IPS-NIHi7 (cell line): ENCODE data around the gene NOX3.
"Not testable (repeated sequence)": the region's sequence is repeated elsewhere in the genome, so short reads cannot be mapped to it uniquely, and the experiment has no call there.

ENCODE experiments used
- DNase-seq: peaks from one replicate; pipeline ENCODE4 v3.0.0; 2012; ENCODE audit warnings: mixed read lengths; ENCODE audit errors: extremely low spot score

NOX3 gene, protein sequence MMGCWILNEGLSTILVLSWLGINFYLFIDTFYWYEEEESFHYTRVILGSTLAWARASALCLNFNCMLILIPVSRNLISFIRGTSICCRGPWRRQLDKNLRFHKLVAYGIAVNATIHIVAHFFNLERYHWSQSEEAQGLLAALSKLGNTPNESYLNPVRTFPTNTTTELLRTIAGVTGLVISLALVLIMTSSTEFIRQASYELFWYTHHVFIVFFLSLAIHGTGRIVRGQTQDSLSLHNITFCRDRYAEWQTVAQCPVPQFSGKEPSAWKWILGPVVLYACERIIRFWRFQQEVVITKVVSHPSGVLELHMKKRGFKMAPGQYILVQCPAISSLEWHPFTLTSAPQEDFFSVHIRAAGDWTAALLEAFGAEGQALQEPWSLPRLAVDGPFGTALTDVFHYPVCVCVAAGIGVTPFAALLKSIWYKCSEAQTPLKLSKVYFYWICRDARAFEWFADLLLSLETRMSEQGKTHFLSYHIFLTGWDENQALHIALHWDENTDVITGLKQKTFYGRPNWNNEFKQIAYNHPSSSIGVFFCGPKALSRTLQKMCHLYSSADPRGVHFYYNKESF

DNA sequence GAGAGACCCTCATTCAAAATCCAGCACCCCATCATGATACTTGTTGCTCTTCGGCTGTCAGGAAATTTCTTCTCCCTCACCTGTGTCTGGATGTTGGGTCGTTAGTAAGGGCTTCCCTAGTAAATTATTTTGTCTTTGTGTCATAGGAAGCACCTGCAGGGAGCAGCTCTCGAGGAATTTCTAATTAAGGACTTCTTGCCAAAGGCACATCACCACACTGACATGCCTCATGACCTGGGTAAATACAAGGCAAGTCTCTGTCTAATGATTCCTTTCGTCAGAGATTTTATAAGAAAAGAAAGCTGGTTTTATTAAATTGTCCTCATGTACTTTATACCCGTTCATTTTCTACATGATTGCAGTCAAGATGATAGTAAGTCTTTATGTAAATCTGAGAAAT, at the start of gene NOX3:
TSS of gene NOX3 (minus strand) at position 74 of the 400 bp plus-strand sequence. CDS start at position 35, 39 bp downstream.
- no peak for DNase-seq

DNA sequence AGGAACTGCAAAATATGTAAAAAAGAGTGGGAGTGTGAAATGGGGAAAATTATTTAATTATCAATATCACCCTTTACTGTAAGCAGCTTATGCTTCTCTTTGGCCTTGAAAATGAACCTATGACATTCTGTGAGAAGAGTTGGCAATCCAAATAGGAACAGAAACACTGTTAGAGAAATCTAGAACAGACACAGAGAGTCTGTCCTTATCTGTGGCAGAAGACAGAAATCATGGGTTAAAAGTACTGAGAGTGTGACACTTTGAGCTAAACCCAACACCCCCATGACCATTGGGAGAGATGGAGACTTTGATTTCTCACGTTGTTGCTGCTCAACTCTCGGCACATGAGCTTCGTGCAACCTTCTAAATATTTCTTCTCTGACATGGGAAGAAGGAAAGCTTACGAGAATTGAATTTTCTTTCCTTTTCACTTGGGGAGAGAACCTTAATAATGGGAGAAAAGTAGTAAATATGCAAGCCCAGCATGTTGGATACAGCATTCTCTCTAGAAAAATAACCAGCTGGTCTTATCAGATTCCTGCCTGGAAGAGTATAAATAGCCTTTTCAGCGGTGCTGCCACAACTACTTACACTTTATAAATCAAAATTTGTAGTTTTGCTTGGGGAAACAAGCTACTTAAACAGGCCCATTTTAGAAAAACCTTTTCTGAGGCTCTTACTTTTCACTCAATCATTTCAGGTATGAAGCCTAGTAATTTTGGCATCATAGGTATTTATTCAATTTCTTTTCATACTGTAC, 49.4 kb upstream of the NOX3 start:
- no peak for DNase-seq

DNA sequence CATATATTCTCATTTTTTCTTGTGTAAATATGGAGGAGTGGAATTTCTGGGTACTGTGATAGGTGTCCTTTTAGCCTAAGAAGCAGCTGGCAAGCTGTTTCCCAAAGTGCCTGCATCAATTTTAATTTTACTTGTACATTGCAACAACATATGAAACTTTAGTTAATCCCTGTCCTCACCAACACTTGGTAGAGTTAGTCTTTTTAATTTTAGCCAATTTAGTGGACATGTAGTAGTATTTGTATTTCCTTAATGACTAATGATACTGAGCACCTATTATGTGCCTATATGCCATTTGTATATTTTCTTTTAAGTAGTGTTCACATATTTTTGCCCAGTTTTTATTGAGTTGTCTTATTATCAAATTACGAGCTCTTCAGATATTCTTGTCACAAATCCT, 46.8 kb upstream of the NOX3 start:
- no peak for DNase-seq

DNA sequence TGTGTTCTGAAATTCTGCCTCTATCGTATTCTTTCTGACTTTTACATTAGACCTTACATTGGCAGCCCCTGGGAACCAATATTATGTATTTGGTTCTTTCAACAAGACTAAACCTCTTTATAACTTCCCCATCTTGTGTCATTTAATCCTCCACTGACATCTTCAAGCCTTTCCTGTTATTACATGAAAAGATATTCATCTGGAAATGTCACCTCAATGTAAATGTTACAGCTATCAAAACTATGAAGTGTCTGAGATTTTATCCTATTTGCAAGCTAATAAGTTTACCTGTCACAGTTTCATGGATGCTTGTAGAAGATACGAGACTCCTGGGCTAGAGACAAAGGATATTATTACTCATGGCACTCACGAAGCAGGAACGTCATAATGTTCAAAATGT, 43.9 kb upstream of the NOX3 start:
- no peak for DNase-seq

DNA sequence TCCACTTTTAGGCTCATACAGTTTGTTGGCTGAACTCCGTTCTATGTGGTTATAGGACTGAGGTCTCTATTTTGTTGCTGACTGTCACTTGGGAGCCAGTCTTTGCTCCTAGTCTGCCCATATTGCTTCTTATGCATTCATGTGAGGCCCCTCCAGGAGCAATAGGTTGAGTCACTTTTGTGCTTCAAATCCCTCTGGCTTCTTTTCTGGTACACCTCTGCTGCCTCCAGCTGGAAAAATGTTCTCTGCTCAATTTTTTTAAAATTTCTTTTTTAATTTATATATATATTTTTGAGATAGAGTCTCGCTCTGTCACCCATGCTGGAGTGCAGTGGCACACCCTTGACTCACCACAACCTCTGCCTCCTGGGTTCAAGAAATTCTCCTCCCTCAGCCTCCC, 42.7 kb upstream of the NOX3 start:
- no peak for DNase-seq

DNA sequence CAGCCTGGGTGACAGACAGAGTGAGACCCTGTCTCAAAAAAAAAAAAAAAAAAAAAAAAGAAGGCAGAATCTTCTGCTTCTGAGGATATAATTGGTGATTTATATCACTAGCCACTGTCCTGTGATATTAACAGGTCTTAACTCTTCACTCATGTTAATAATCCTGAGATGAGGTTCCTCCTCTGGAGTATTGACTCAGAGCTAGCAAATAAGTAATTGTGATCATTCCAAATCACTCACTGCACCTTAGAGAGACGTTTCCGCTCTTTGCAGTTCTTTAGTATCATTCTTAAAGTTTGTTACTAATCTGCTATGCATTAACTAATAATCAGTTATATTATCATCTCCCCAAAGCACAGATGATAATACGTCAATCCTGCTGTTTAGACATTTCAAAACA, 41.6 kb upstream of the NOX3 start:
- no peak for DNase-seq

DNA sequence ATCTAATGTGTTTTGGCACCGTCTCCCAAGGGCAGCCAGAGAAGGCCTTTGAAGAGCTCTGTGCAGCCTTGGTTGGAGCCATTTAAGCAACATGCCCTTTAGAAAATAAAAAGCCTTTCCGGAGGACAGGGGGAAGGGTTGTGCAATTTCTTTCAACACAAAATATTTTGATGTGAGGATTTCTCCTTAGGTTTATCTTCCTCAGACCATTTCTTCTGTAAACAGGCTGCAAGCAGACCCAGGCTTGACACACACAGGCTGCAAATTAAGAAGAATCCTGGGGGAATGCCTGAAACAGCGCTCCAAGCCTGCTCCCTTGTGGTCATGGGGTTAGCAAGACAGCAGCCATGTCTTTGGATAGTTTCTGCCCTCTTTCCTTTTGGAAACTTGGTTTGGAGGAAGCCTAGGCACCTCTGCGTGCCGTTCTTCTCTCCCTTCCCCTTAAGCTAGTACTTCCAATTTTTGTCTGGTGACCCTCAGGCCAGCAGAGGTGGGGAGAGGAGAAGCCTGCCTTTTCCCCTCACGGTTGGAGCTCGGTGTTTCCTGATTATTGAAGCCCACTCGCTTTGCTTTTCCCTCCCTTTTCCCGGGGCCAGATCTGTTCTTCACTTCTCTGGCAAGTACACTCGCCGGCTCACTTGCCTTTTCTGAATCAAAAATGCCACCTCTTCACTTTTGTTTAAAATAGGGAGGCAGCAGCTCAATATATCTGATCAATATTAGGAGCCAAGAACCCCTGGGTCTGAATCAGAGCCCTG, 39.6 kb upstream of the NOX3 start:
- DNase-seq: peak; percentile 82

DNA sequence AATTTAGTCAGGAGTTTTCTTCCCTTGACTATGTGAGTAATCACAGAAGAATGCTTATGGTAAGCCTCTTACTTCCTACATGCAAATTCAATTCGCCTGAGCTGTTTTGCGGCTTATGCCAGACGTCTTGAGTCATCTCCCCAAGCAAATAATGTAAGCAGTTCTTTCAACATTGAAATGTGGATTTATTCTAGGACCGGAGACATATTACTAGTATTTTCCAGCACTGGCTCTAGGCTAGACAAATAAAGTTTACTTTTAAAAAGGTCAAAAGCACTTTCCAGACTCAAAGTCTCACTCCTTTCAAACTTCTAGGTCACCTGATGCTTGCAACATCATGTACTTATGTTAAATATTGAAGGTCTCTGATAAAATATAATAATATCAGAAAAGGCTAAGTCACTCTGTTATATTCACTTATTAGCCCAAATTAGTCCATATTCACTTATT, 38.1 kb upstream of the NOX3 start:
- peak; percentile 36 for DNase-seq

DNA sequence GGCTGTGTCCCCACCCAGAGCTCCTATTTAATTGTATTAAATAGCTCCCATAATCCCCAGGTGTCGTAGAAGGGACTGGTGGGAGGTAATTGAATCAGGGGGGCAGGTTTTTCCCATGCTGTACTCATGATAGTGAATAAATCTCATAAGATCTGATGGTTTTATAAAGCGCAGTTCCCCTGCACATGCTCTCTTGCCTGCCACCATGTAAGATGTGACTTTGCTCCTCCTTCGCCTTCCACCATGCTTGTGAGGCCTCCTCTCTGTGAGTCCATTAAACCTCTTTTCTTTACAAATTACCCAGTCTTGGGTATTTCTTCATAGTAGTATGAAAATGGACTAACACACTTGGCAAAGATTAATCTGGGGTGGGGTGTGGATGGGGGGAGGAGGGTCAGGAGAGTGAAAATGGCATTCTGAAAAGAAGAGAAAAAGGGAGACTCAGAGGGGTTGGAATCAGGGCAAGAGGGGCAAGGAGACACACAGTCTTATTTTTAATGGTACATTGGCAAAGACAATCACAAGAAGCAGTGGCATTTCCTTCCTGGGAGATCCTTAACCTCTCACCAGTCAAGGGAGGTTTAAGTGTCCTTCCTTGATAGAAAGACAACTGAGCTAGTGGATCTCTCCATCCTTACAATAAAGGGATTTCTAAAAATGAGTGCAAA, 37.5 kb upstream of the NOX3 start:
- DNase-seq: no peak

DNA sequence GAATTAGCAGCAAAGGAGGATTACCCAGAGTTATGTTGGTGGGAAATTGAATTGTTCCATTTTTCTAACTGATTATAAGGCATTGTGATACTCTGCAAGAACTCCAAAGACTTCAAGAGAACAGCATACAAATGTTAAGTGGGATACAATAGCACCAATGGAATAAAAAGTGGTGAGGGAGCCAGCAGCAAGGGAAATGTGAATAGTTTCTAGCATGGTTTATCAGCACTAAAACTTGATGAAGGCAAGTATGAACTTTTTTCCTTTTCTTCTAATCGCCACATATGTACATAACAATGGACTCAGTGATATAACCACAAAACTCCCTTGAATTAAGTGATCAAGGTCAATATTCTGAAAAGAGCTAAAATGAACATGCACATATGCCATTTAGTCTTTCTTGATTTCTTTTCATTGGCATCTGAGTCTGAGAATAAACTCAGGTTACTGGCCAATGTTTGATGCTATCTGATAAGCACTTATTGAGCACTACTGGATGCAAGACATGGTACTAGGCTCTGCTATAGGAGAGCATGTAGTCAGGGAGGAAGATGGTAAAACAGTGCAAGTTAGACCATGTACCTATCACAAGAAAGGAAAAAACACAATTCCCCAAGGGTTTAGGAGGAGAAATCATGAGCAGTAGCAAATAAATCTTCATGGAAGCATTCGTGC, 36.6 kb upstream of the NOX3 start:
- no peak for DNase-seq

DNA sequence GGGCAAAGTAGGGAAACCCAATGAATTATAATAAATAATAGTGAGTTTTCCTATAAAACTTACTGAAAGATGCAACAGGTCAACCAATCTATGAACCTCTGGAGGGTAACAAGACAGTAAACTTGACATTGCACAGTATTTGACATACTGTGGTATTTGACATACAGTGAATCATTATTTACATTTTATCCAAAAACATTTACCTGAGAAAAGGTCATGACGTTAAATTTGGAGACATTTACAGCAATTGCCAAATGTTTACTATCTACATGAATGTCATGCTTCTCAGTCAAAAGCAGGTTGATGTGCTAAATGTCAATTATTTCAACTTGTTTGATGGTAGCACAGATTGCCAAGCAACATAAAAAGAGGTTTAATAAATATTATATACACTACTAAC, 35.8 kb upstream of the NOX3 start:
- DNase-seq: no peak

DNA sequence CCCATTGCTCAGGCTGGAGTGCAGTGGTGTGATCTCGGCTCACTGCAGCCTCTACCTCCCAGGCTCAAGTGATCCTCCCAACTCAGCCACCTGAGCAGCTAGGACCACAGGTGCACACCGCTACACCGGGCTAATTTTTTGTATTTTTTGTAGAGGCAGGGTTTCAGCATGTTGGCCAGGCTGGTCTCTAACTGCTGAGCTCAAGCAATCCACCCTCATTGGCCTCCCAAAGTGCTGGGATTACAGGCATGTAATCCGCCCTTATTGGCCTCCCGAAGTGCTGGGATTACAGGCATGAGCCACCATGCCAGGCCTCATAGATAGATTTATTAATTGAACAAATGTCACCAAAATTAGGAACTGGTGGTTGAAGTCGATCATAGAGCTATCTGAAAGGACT, 32.6 kb upstream of the NOX3 start:
- DNase-seq: not testable (repeated sequence)

DNA sequence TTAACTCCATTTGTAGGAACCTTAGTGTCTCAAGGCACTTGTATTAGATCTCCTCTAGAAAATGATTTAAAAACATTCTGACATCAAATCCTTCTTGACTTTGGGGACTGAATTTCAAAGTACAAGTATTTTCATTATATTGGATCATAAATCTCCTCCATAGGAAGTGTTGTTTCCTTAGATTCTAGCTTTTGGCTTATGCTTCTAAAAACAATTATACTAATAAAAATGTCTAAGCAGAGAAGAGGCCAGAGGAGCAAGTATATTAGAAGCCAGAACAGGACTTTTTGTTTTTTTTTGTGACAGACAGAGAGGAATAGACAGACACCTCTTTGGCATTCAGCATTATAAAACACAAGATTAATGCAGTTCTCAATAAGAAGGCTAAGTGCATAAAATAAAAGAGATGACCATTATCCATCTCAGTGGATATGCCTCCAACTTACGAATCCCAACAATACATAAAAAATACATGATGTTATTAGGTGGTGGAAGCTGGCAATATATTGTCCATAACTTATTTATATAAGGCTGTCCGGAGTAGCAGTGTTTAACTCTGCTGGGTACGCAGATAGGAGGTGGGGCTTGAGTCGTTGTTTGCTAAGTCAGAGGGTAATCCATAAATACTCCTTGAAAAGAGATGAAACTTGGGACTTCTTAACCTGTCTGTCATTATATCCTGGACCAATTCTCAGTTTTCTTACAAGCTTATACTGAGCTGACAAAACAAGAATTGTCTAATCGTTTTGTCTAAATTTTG, 31.9 kb upstream of the NOX3 start:
- no peak for DNase-seq

DNA sequence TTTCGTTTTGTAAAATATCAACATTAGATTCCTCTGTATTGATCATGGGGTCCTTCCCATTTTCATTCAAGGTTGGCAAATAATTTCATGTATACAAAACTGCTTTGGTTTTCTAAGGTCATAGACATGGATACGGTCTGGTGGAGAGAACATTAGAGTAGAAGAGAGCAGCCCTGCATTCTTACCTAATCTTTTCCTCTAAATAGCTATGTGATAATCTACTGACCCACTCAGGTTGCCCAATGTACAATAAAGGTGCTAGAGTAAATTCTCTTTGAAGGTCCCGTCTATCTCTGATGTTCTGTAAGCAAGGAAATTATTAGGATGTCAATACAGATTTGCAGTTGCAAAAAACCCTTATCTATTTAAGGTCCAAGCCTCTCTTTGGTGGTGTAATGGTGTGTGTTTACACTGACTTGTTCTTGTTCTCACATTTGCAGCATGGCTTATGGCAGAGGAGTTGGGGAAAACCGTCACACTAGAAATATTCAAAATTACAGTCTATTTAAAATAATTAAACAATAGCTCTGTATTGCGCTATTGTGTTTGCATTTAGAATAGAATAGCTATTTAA, 31.2 kb upstream of the NOX3 start:
- DNase-seq: no peak

DNA sequence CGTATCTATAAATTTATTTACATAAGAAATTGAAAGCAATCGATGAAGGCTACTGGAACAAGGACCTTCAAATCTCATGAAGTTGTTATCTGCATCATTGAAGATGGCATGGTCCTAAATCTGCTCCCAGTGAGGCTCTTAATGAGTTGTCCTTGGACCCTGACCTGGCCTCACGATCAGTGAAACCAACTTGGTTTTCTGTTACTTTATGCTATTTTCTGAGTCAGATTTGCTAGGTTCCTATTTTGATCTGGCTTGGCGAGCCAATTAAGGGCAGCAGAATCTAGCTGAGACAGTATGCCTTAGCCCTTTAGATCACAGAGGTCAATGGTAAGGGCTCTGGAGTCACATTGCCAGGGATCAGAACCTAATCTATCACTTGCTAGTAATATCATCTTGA, 30.1 kb upstream of the NOX3 start:
- DNase-seq: no peak

DNA sequence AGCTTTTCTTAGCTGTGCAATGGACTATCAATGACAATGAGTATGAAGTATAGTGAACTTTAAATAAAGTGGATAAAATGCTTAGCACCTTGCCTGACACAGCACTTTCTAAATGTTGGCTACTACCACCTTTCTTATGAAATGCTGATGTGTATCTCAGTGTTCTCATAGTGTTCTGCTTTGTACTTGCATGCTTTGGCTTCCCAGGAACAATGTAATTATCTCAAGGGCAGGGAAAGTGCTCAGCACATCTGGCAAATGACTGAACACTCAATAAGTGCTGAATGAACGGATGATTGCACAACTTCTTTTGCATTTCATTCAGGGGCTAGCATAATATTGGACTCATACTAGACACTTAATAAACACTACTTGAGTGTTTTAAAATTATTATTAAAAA, 28.2 kb upstream of the NOX3 start:
- DNase-seq: no peak

DNA sequence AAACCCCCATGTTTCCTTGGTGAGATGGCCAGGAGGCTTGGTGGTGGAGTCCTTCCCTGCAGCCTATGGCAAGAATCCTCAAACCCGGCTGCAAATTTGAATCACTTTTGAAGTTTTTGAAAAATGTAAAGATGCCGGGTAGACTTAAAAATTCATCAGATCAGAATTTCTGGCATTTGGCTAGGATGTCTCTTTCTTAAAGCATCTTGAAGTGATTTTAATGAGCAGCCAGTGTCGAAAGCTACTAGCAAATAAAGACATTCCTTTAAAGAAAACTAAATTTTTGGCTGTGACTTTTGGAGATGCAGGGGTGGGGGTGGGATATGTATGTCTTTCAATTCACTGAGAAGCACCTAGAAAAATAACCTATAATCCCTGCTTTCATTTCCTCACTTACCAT, 25.6 kb upstream of the NOX3 start:
- DNase-seq: no peak

DNA sequence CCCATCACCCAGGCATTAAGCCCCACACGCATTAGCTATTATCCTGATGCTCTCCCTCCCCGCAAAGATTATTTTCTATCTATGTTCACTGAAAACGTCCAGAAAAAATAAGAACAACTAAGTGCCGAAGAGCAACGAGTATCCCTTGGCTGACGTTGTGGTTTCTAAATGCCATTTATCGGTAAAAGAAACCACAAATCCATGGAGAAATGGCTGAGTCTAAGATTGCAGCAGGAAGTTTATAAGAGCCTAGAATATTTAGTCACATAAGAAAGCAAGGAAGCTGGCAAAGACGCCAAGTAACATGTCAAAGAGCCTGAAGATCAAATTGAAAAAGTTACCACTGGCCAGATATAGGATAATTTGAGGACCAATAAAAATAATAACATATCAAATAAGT, 18.1 kb upstream of the NOX3 start:
- no peak for DNase-seq

DNA sequence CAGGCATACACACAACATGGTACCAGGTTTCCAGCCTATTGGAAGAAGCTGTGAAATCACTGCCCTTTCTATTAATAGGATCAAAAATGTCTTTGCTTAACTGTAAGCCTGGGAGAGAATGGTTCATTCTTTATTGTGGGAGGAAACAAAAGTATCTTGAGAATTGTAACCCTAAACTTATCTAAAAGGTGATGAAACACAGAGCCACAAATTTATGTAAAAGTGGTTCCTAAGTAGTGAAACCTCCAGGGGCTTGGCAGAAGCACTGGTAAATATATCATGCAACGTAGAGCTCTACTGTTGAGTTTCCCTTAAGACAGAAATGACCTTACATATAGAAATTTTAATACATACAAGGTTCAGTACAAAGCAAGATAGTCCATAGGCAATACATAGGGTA, 17.2 kb upstream of the NOX3 start:
- DNase-seq: no peak
